GM18519 (cell line): ENCODE results near the gene POLR1E.
"Not testable (repeated sequence)": the region's sequence is repeated elsewhere in the genome, so short reads cannot be mapped to it uniquely, and the experiment has no call there.

ENCODE experiments used
- ATAC-seq: cut with Tn5 transposase; IDR thresholded peaks from one replicate; pipeline ENCODE4 v1.9.1; 2021; ENCODE audit warnings: mild to moderate bottlenecking, moderate library complexity; ENCODE audit not compliant: unreplicated experiment, low FRiP score

Gene POLR1E

GRCh38 chr9:37499297-37499696 lies 13.5 kb downstream of the POLR1E start:
- no peak for ATAC-seq

GRCh38 chr9:37501957-37502596 lies 16.3 kb downstream of the POLR1E start:
- ATAC-seq, result no peak

- no peak for ATAC-seq
These were observed 18.0 kb downstream of the POLR1E start for GRCh38 chr9:37503736-37504135.

DNA sequence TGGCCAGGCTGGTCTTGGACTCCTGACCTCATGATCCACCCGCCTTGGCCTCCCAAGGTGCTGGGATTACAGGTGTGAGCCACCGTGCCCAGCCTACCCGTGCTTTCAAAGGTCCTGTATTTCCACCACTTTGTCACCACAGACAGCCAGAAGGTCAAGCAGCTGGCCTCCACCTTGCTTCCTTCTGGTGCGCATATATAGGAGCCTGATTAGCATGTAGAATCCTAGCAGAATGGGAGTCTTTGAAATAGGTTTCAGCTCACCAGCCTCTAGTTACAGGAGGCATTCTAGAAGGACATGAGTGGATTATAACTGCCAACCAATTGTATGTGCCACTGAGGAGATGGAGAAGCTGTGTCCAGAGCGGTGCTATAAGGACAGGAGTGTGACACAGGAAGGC lies 18.9 kb downstream of the POLR1E start:
- no peak for ATAC-seq

DNA sequence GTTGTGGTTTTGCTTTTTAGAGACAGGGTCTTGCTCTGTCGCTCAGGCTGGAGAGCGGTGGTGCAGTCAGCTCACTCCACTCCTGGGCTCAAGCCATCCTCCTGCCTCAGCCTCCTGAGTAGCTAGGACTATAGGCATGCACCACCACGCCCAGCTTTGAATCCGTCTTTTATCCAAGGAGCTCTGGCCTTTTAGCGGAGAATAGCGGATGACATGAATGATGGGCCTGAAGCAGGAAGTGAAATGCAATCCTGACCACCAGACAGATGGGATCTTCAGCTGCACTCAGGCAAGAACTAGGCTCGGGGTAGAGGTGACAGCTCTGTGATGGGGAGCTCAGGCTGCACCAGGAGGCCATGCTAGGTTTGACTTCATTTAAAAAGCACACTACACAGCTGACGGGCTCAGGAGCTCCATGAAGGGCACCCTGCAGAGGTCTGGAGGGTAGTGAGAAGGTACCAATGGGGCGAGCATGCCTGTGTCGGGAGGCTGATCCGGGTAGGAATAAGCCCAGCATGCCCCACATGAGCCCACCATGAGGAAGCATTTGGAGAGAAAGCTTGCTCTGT lies 21.9 kb downstream of the POLR1E start:
- no peak for ATAC-seq

GRCh38 chr9:37508135-37508833 lies 22.5 kb downstream of the POLR1E start:
- ATAC-seq, result no peak

GRCh38 chr9:37508834-37509206 lies 23.1 kb downstream of the POLR1E start:
- ATAC-seq, result no peak

- no peak for ATAC-seq
These were observed 23.8 kb downstream of the POLR1E start for GRCh38 chr9:37509536-37509935.

- ATAC-seq, result not testable (repeated sequence)
These were observed 24.3 kb downstream of the POLR1E start for GRCh38 chr9:37510053-37510452.

- no peak for ATAC-seq
These were observed 25.6 kb downstream of the POLR1E start for GRCh38 chr9:37511016-37512010.

- ATAC-seq, result no peak
These were observed 26.7 kb downstream of the POLR1E start for GRCh38 chr9:37512437-37512836.

GRCh38 chr9:37514415-37514814 lies 28.7 kb downstream of the POLR1E start:
- not testable (repeated sequence) for ATAC-seq

- no peak for ATAC-seq
These were observed 29.3 kb downstream of the POLR1E start for GRCh38 chr9:37514999-37515398.

DNA sequence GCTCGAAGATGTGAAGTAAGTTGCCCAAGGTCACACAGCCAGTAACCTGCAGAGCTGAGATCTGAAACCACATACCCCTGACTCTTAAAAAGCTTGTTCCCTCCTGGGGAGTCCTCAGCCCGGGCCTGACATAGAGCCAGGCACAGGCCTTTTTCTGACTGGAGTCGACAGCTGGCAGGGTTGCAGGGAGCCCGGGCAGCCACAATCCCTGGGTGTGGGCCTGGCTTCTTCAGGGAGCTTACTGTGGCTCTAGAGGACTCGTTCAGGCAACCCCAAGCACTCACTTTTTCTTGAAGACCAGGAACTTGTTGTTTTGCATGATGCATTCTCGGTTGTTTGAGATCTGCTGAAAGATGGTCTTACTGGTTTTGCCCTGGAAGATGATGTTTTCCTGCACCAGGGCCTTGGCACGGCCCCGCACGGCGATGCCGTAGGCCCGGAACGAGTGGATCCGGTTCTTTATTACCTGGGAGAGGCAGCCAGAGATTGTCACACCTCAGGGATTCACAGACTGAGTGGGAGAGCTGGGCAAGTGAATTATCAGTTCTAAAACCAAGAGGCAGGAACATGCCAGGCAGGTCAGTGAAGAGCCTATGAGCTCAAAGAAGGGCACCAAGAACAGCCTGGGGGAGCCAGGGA lies 30.0 kb downstream of the POLR1E start:
- ATAC-seq, result no peak

- no peak for ATAC-seq
These were observed 32.2 kb downstream of the POLR1E start for GRCh38 chr9:37517923-37518322.

GRCh38 chr9:37520641-37521040 lies 34.9 kb downstream of the POLR1E start:
- no peak for ATAC-seq

- no peak for ATAC-seq
These were observed 35.4 kb downstream of the POLR1E start for GRCh38 chr9:37521111-37521510.

- no peak for ATAC-seq
These were observed 37.2 kb downstream of the POLR1E start for GRCh38 chr9:37522971-37523370.

GRCh38 chr9:37523916-37524315 lies 38.2 kb downstream of the POLR1E start:
- ATAC-seq, result no peak
